Peyer's patch (tissue), 4 donors: Measurements from ENCODE around the gene WDR89.

ENCODE experiments used
- POLR2A ChIP-seq, 2 donors: fragments of 450-650 bp; IDR thresholded peaks; one replicate each; pipeline ENCODE4 v1.5.1; 2017; ENCODE audit warnings: antibody characterized with exemption in 2 of 2, mild to moderate bottlenecking in 2 of 2, moderate library complexity in 2 of 2
- TF ChIP-seq, protein P1 (sequence below), 6 experiments: fragments of 450-650 bp in 4 of 6; fragments of 200-600 bp in 2 of 6; sonication (generic) in 1 of 6; IDR thresholded peaks; one replicate each; pipeline ENCODE4 v1.5.1; 2017 to 2019; ENCODE audit warnings: antibody characterized with exemption in 6 of 6, mild to moderate bottlenecking in 3 of 6, moderate library complexity in 1 of 6

DNA sequence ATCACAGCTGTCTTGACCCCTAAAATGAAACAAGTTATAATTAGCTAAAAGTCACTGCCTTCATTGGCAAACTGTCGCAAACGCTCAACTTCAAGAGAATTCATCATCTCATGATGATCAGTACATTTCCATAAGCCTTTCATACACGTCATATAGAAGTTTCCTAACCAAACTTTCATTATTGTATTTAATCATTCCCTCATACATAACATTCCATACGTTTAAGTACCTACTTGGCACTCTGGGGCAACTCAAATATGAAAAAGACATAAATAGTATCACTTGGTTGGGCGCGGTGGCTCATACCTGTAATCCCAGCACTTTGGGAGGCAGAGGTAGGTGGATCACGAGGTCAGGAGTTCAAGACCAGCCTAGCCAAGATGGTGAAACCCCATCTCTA is 86.1 kb downstream of the WDR89 start:
- TF ChIP-seq, protein P1, sequence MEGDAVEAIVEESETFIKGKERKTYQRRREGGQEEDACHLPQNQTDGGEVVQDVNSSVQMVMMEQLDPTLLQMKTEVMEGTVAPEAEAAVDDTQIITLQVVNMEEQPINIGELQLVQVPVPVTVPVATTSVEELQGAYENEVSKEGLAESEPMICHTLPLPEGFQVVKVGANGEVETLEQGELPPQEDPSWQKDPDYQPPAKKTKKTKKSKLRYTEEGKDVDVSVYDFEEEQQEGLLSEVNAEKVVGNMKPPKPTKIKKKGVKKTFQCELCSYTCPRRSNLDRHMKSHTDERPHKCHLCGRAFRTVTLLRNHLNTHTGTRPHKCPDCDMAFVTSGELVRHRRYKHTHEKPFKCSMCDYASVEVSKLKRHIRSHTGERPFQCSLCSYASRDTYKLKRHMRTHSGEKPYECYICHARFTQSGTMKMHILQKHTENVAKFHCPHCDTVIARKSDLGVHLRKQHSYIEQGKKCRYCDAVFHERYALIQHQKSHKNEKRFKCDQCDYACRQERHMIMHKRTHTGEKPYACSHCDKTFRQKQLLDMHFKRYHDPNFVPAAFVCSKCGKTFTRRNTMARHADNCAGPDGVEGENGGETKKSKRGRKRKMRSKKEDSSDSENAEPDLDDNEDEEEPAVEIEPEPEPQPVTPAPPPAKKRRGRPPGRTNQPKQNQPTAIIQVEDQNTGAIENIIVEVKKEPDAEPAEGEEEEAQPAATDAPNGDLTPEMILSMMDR (IDR thresholded peaks at IDR 0.05): no peak
- TF ChIP-seq POLR2A (IDR thresholded peaks at IDR 0.05): no peak
